ENCODE measurements around the gene PMEPA1.

DNA sequence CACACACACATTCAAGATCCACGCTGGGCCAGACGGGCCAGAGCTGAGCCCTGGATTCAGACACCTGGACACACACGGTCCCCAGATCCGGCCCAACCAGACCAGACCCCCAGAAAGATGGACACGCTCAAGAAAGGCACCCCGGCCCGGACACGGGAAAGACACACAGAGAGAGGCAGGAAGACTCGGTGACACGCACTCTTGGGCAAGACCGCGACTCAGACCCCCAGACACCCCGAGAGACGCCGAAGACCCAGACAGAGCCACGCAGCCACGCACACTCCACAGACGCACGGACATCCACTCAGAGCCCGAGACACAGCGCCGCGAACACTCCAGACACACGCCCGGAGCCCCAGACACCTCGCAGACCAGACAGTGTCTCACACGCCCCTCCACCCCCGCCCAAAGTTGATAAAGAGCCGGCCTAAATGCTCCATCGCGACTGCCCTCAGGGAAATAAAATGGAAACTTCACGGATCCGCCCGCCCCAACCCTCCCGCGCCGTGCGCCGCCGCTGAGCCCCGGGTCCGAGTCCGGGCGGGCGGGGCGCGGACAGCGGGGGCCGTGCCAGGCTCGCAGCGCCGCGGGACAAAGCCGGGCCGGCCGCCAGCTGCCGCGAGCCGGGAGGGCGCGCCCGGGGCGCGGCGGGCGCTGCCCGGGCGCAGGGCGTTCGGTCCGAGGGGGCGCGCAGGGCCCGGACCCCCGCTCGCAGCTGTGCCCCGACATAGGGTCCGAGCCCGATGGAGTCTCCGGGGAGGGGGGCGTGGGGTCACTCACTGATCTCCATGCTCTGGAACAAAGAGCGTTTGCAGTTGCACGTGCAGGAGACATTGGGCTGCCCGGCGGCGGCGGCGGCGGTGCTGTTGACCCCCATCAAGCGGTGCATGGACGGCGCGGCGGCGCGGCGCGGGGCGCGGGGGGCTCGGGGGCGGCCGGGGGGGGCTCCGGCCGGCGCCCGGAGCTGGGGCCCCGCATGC, 831 bp downstream of the PMEPA1 start:
- TF ChIP-seq, protein P1, sequence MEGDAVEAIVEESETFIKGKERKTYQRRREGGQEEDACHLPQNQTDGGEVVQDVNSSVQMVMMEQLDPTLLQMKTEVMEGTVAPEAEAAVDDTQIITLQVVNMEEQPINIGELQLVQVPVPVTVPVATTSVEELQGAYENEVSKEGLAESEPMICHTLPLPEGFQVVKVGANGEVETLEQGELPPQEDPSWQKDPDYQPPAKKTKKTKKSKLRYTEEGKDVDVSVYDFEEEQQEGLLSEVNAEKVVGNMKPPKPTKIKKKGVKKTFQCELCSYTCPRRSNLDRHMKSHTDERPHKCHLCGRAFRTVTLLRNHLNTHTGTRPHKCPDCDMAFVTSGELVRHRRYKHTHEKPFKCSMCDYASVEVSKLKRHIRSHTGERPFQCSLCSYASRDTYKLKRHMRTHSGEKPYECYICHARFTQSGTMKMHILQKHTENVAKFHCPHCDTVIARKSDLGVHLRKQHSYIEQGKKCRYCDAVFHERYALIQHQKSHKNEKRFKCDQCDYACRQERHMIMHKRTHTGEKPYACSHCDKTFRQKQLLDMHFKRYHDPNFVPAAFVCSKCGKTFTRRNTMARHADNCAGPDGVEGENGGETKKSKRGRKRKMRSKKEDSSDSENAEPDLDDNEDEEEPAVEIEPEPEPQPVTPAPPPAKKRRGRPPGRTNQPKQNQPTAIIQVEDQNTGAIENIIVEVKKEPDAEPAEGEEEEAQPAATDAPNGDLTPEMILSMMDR (IDR thresholded peaks at IDR 0.05 in 8 of 11, conservative IDR thresholded peaks at IDR 0.05 in 3 of 11), result no peak
- TF ChIP-seq POLR2AphosphoS5 (IDR thresholded peaks at IDR 0.05) (no peak), POLR2A (IDR thresholded peaks at IDR 0.05) (no peak)
